Muscle of leg (tissue), 11 donors: ENCODE results near the gene ZNF804A. TPM values are rescaled to one million over a fixed set of nuclear protein-coding genes. Genes with fewer than 3 reads are reported as not detected.
"Not testable (repeated sequence)": the region's sequence is repeated elsewhere in the genome, so short reads cannot be mapped to it uniquely, and the experiment has no call there.

Source experiments
- DNase-seq: peaks from one replicate; pipeline ENCODE4 v3.0.0; 2013
- H3K27ac ChIP-seq: one replicate; pipeline ENCODE4 v1.5.1; 2013; ENCODE audit warnings: mild to moderate bottlenecking, low read length, control low read depth
- H3K27me3 ChIP-seq: one replicate; pipeline ENCODE4 v1.6.1; 2013; ENCODE audit warnings: low read length; ENCODE audit not compliant: control insufficient read depth, insufficient read depth
- H3K36me3 ChIP-seq: one replicate; pipeline ENCODE4 v1.6.1; 2013; ENCODE audit warnings: low read length; ENCODE audit not compliant: control insufficient read depth, insufficient read depth
- H3K4me1 ChIP-seq: one replicate; pipeline ENCODE4 v1.6.1; 2013; ENCODE audit warnings: low read length; ENCODE audit not compliant: control insufficient read depth, insufficient read depth
- H3K4me3 ChIP-seq: one replicate; pipeline ENCODE4 v1.5.1; 2013; ENCODE audit warnings: low read length, control low read depth
- H3K9me3 ChIP-seq: replicated peaks from 2 replicates; pipeline ENCODE4 v1.6.1; 2013; ENCODE audit warnings: low read depth, low read length; ENCODE audit not compliant: control insufficient read depth
- WGBS: methylation state at CpG from one replicate; pipeline ENCODE4 v1.1.5; 2013; ENCODE audit warnings: missing lambda C conversion rate; ENCODE audit not compliant: insufficient coverage; 5-methylcytosine and 5-hydroxymethylcytosine counted together
- polyA plus RNA-seq, 8 donors: library from polyadenylated mRNA; unstranded; fragments of 120-200 nt; gene quantifications; one replicate each; pipeline versions ENCODE4 v1.2.1 to v1.2.3, GENCODE V29; 2013; ENCODE audit warnings: inconsistent platforms in 1 of 8, low replicate concordance in 1 of 8; ENCODE audit not compliant: insufficient read length in 8 of 8, insufficient read depth in 1 of 8
- total RNA-seq: library from RNA; stranded (reverse); fragments of 120-200 nt; gene quantifications from one replicate; pipeline ENCODE4 v1.2.4, GENCODE V29; 2013

The ZNF804A gene
- total and polyA plus RNA-seq, 9 donors: 0.09 to 0.51 (median 0.34) TPM

DNA sequence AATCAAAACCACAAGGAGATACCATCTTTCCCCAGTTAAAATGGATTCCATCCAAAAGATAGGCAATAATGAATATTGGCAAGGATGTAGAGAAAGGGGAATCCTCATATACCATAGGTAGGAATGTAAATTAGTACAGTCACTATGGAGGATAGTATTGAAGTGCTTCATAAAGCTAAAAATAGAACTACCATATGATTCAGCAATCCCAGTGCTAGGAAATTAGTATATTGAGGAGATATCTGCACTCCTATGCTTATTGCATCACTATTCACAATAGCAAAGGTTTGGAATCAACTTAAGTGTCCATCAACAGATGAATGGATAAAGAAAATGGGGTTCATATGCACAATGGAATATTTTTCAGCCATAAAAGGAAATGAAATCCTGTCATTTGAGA is 251.2 kb downstream of the ZNF804A start:
- H3K36me3 ChIP-seq: no peaks in the 10 kb centered on the region
- no peaks in the 10 kb centered on the region for H3K4me1 ChIP-seq
- no peak for DNase-seq
- no peak overlapping the region for H3K27ac ChIP-seq
- H3K4me3 ChIP-seq: no peak overlapping the region
- H3K9me3 ChIP-seq: no peaks in the 10 kb centered on the region
- no peaks in the 10 kb centered on the region for H3K27me3 ChIP-seq

DNA sequence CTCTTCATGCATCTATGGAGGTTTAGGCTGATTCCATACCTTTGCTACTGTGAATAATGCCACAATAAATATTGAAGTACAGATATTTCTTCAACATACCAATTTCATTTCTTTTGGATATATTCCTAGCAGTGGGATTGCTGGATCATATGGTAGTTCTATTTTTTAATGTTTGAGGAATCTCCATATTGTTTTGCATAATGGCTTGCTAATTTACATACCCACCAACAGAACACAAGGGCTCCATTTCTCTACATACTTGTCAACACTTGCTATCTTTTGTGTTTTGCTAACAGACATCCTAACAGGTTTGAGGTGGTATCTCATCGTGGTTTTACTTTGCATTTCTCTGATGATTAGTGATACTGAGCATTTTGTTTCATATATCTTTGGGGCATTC is 253.2 kb downstream of the ZNF804A start:
- no CpG with 5 or more reads among the region's 1 CpG for WGBS

DNA sequence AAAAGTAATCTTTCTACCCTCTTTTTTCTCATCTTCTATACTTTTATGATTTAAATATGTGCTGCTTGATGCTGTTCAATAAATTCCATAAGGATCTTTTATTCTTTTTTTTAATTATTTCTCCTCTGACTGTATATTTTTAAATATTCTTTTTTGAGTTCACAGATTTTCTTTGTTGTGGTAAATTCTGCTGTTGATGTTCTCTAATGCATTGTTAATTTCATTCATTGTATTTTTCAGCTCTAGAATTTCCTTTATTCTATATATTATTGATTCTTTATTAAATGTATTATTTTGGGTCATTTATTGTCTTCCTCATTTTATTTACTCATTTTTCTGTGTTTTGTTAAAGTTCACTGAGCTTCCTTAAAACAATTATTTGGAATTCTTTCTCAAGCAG is 260.9 kb downstream of the ZNF804A start:
- no peak overlapping the region for H3K27ac ChIP-seq
- H3K4me3 ChIP-seq: no peak overlapping the region
- H3K36me3 ChIP-seq: no peaks in the 10 kb centered on the region
- H3K9me3 ChIP-seq: peaks cover 18% of the 10 kb centered on the region
- no peaks in the 10 kb centered on the region for H3K4me1 ChIP-seq
- no peaks in the 10 kb centered on the region for H3K27me3 ChIP-seq
- DNase-seq: no peak

More for the DNA sequence above, 253.2 kb downstream of the ZNF804A start:
- Histone ChIP-seq H3K9me3 (no peaks in the 10 kb centered on the region), H3K4me1 (no peaks in the 10 kb centered on the region), H3K36me3 (no peaks in the 10 kb centered on the region), H3K4me3 (no peak overlapping the region), H3K27me3 (no peaks in the 10 kb centered on the region), H3K27ac (no peak overlapping the region)
- DNase-seq: no peak

DNA sequence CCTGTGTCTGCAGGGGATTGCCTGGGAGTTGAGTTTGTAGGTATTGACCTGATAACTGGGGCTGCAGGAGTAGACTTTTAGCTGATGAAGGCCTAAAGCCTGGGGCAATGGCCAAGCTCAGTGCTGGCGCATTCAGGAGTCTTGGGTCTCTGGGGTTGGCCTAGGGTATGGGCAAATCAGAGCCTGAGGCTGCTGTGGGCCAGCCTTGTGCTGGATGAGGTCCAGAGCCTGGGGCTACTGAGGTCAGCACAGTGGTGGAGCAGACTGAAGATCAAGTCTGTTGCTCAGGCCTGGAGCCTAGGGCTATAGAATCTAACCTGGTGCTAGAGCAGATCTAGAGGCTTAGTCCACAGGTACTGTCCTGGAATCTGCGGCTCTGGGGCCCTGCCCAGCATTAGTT is 262.4 kb downstream of the ZNF804A start:
- WGBS: 82% methylated on average over 1 of the region's 2 CpGs
- Histone ChIP-seq H3K36me3 (no peaks in the 10 kb centered on the region), H3K4me1 (no peaks in the 10 kb centered on the region), H3K9me3 (peaks cover 18% of the 10 kb centered on the region), H3K27me3 (no peaks in the 10 kb centered on the region), H3K27ac (no peak overlapping the region), H3K4me3 (no peak overlapping the region)
- DNase-seq: no peak

DNA sequence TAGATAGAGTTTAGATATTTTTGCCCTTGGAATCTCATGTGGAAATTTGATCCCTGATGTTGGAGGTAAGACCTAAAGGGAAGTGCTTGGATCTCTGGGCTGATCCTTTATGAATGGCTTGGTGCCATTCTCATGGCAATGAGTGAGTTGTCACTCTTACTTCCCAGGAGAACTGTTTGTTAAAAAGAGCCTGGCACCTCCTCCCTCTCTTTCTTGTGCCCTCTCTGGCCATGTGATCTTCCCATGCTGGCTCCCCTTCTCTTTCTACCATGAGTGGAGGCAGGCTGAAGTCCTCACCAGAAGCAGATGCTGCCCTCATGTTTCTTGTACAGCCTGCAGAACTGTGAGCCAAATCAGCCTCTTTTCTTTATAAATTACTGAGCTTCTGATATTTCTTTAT is 276.9 kb downstream of the ZNF804A start:
- DNase-seq: no peak
- no peaks in the 10 kb centered on the region for H3K9me3 ChIP-seq
- no peaks in the 10 kb centered on the region for H3K4me1 ChIP-seq
- no peaks in the 10 kb centered on the region for H3K27me3 ChIP-seq
- no peak overlapping the region for H3K27ac ChIP-seq
- H3K4me3 ChIP-seq: no peak overlapping the region
- H3K36me3 ChIP-seq: no peaks in the 10 kb centered on the region

DNA sequence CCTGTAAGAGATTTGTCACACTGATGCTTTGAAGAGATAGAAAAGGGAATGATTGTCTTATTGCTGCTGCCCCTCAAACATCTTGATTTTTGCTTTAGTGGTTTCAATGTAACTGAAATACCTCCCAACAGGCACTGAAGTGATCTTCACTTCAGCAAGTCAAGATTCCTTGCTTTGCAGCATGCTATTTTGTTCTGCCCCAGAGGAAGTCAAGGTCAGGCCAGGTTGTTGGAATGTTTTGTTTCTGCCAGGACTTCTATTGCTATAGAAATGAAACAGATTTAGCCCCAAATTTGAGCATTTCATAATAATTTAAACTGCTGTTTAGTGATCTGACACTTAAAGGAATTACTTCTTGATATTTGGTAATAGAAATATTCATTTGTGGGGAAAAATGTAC is 277.6 kb downstream of the ZNF804A start:
- DNase-seq: peak; percentile 2
- Histone ChIP-seq H3K9me3 (no peaks in the 10 kb centered on the region), H3K27me3 (no peaks in the 10 kb centered on the region), H3K4me3 (no peak overlapping the region), H3K27ac (no peak overlapping the region), H3K4me1 (no peaks in the 10 kb centered on the region), H3K36me3 (no peaks in the 10 kb centered on the region)

DNA sequence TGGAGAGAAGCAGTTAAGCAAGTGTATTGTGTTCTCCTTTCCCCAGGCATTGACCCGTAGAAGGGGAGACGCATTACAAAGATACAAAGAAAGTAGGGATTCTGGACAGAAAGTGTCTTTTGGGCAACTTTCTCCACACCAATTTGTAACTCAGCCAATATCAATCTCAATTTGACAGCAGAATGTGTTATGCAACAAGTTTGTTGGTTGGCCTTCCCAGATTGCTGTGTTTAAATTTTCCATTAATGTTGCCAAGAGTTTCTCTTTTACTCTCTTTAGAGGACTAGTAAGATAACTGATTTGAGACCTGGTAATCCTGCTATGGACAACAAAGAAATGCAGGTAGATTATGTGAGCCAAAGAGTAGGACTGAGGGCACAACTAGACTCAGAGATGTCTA is 279.6 kb downstream of the ZNF804A start:
- WGBS: no CpG with 5 or more reads among the region's 2 CpGs
- Histone ChIP-seq H3K27me3 (no peaks in the 10 kb centered on the region), H3K4me3 (no peak overlapping the region), H3K27ac (no peak overlapping the region), H3K36me3 (no peaks in the 10 kb centered on the region), H3K4me1 (no peaks in the 10 kb centered on the region), H3K9me3 (no peaks in the 10 kb centered on the region)
- no peak for DNase-seq

DNA sequence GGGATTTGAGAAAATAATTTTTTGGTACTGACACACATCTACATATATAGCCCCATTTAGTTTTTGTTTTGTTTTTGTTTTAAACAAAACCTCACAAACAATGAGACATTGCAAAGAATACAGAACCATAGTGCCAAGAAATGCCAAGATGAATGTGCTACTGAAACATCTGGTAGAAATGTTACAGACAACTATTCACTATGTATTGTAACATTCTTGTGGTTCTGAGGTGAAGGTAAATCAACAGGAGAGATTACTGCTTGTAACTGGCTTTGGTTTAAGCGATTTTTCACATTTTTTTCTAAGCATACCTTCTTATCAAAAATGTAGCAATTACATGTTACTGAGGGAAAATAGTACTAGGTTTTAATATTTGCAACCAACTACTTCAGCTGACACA is 281.3 kb downstream of the ZNF804A start:
- H3K36me3 ChIP-seq: no peaks in the 10 kb centered on the region
- no peak overlapping the region for H3K27ac ChIP-seq
- no peaks in the 10 kb centered on the region for H3K9me3 ChIP-seq
- no peak overlapping the region for H3K4me3 ChIP-seq
- no peak for DNase-seq
- WGBS: no CpG with 5 or more reads among the region's 1 CpG
- H3K4me1 ChIP-seq: no peaks in the 10 kb centered on the region
- H3K27me3 ChIP-seq: no peaks in the 10 kb centered on the region

DNA sequence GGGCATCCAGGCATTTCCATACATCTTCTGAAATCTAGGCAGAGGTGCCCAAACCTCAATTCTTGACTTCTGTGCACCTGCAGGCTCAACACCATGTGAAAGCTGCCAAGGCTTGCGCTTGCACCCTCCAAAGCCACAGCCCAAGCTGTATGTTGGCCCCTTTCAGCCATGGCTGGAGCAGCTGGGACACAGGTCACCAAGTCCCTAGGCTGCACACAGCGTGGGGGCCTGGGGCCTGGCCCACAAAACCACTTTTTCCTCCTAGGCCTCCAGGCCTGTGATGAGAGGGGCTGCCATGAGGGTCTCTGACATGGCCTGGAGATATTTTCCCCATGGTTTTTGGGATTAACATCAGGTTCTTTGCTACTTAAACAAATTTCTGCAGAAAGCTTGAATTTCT is 288.3 kb downstream of the ZNF804A start:
- not testable (repeated sequence) for H3K4me1 ChIP-seq, H3K4me3 ChIP-seq, H3K27ac ChIP-seq, H3K27me3 ChIP-seq, DNase-seq, H3K9me3 ChIP-seq, H3K36me3 ChIP-seq
- 100% methylated on average over 1 of the region's 2 CpGs for WGBS

DNA sequence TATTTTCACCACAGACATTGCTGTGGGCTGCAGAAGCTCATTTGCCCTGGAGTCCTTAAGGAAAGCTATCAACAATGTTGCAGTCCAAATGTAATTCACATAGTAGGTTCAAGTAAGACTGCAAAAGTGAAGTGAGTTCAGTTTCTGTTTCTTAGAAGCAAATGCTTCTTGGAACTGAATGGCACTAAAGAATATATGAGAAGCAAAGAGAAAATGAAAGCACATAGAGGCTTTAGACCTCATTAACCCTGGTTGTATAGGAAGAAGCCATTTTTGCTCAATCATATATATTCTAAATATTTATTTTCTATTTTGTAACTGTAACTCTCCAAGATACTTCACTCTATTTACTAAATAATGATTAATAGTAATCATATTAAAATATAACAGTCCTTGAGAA is 292.0 kb downstream of the ZNF804A start:
- DNase-seq: no peak
- no peaks in the 10 kb centered on the region for H3K36me3 ChIP-seq

DNA sequence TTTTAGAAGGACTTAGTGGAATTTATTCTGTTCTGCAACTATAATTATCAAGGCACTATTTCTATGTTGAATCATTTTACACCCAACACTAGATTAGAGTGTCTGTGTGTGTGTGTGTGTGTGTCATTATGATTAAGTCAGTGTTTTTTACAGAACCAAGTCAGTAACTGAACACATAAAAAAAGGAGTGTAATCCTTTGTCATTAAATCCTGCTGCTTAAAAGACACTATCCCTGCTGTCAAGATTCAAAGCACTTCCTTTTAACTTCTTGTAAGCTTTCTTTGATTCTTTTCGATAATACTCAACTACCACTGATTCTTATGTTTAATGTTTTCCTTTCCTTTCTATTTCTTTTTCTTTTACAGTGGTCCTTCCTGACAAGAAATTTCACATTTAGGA is 306.7 kb downstream of the ZNF804A start:
- H3K27me3 ChIP-seq: no peaks in the 10 kb centered on the region
- H3K9me3 ChIP-seq: no peaks in the 10 kb centered on the region
- no CpG with 5 or more reads among the region's 1 CpG for WGBS
- no peaks in the 10 kb centered on the region for H3K4me1 ChIP-seq
- H3K4me3 ChIP-seq: no peak overlapping the region
- H3K36me3 ChIP-seq: no peaks in the 10 kb centered on the region
- DNase-seq: no peak
- H3K27ac ChIP-seq: no peak overlapping the region

More for the DNA sequence above, 292.0 kb downstream of the ZNF804A start:
- no peaks in the 10 kb centered on the region for H3K4me1 ChIP-seq
- H3K27ac ChIP-seq: no peak overlapping the region
- no peaks in the 10 kb centered on the region for H3K27me3 ChIP-seq
- H3K9me3 ChIP-seq: peaks cover 2% of the 10 kb centered on the region
- no peak overlapping the region for H3K4me3 ChIP-seq
